OCI-LY3 (cell line): Measurements from ENCODE around the gene NDUFS2.

ENCODE experiments used
- EZH2phosphoT487 ChIP-seq: fragments of 200-600 bp; shearing (Covaris generic); IDR thresholded peaks from 2 replicates; pipeline ENCODE4 v1.6.1; 2018; ENCODE audit warnings: antibody characterized with exemption, mixed run types, low read depth
- TF ChIP-seq, protein P1 (sequence below): fragments of 200-600, 300-600 bp; sonication (generic); IDR thresholded peaks from 2 replicates; pipeline ENCODE4 v1.5.1; 2014; ENCODE audit warnings: antibody characterized with exemption, low read length, low read depth

DNA sequence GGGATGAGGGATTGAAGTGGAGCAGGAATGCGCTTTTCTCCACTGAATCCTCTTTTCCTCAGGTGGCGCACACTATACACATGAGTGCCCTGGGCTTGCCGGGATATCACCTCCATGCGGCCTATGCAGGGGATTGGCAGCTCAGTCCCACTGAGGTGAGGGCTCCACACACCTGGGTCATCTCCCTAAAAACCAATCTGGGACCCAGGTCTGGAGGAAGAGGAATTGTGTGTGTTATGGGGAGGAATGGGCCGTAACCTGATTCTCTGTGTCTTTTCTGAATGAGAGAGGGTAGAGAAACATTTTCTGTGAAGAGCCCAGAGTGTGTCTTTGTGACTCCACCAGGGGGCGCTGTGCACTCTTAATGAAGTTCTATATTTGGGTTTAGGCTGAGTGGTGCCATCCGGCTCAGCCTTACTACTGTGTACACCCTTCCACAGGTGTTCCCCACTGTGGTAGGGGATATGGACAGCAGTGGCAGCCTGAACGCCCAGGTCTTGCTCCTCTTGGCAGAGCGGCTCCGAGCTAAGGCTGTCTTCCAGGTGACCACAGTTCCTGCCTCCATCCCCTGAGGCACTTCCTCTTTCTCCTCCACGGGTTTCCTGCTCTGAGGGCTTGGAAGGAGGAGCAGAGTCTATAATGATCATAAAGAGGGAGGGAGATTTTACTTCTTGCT lies 25.2 kb downstream of the NDUFS2 start:
- TF ChIP-seq, protein P1, sequence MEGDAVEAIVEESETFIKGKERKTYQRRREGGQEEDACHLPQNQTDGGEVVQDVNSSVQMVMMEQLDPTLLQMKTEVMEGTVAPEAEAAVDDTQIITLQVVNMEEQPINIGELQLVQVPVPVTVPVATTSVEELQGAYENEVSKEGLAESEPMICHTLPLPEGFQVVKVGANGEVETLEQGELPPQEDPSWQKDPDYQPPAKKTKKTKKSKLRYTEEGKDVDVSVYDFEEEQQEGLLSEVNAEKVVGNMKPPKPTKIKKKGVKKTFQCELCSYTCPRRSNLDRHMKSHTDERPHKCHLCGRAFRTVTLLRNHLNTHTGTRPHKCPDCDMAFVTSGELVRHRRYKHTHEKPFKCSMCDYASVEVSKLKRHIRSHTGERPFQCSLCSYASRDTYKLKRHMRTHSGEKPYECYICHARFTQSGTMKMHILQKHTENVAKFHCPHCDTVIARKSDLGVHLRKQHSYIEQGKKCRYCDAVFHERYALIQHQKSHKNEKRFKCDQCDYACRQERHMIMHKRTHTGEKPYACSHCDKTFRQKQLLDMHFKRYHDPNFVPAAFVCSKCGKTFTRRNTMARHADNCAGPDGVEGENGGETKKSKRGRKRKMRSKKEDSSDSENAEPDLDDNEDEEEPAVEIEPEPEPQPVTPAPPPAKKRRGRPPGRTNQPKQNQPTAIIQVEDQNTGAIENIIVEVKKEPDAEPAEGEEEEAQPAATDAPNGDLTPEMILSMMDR, result peak; percentile 98
- TF ChIP-seq EZH2phosphoT487, result no peak
